IPS DF 19.7 (cell line): ENCODE results near the gene KRTAP12-3.

Experiments used
- DNase-seq: peaks from one replicate; pipeline ENCODE4 v3.0.0-alpha.2; 2013; ENCODE audit warnings: low read depth, low spot score

The KRTAP12-3 gene

DNA sequence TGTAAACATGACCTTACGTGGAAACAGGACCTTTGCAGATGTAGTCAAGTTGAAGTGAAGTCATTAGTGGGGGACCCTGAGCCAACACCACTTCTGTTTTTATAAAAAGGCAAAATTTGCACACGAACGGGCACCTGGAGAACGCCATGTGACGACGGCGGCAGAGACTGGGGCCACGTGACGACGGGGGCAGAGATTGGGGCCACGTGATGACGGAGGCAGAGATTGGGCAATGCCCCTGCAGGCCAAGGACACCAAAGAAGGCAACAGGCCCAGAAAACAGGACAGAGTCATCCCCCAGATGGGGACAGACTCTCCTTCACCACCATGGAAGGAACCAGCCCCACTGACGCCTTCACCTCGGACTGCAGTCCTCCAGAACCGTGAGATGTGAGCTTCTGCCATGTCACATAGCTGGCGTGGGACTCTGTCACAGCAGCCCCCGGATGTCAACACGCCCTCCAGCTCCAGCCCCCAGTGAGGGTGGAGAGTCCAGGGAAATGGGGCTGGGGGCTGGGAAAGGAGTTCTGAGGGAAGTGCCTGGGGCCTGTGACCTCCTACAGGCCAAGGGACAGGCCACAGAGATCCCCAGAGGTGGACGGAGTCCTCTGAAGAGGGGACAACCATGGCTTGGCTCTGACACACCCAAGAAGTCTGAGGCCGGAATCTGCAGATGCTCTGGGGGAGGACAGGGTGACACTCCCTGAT, 7.3 kb upstream of the KRTAP12-3 start:
- DNase-seq = no peak

GRCh38 chr21:44650973-44651675, 6.6 kb upstream of the KRTAP12-3 start:
- DNase-seq = no peak

DNA sequence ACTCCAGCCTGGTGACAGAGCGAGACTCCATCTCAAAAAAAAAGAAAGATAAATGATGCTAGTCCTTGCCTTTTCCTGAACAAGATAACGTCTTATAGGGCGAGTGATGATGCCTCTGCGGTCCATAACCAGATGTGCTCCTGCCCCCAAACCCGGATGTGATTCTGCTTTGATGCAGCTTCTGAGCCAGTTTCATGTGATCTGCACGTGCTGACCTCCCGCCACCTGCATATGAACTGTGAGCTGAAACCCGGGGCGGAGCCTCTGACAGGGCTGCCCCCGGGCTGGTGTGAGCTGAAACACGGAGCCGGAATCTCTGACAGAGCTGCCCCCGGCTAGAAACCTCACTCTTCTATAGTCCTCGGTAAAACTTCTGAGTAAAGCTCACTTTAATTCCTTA, 4.6 kb upstream of the KRTAP12-3 start:
- no peak for DNase-seq

- DNase-seq = no peak
Measured at GRCh38 chr21:44653656-44654575, 3.8 kb upstream of the KRTAP12-3 start.

DNA sequence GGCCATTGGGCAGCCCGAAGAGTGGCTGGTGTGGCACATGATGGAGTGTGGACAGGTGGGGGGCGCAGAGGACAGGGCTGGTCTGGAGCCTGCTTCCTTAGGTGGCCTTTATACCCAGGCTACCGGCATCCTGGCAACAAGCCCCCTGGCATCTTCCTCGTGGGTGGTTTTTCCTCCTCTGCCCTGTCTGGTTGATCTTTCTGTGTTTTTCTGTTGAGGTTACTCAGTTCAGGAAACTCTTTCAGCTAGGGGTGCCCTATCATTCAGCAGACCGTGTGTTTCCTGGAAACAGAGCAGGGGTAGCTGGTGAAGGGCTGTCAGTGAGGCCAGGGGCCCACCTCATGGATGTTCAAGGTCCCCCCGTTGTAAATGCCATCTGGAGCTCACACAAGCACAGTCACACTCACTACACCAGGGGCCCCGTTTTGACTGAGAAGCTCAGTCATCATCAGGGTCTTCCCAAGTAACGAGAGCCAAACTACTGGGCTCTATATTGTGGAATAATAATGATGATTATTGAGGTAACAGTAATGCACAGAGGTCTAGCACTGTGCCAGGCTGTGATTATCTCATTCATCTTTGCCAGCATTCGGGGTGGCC, 3.1 kb upstream of the KRTAP12-3 start, which contains the start of gene KRTAP12-4:
TSS of gene KRTAP12-4 (minus strand) at position 84 of the 600 bp plus-strand sequence. CDS start at position 39, 45 bp downstream.
- no peak for DNase-seq

DNA sequence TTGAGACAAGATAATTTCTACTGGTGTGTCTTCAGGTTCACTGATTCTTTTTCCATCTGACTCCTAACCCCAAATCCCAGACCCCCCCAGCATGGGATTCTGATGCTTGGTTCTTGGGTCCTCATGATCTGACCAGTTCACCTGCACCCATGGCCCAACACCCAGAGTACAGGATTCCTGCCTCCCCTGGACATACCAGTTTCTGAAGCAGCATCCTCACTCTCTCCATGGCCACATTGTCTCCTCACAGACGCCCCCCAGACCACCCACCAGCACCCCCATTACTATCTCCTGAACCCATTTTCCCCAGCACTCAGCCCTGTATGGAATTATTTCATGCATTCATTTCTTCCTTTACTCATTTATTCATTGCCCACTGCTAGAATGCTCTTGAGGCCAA, 864 bp upstream of the KRTAP12-3 start:
- no peak for DNase-seq

- DNase-seq = no peak
Measured at GRCh38 chr21:44658541-44658910, 794 bp downstream of the KRTAP12-3 start.

GRCh38 chr21:44658913-44659595, 1.3 kb downstream of the KRTAP12-3 start:
- DNase-seq = no peak

DNA sequence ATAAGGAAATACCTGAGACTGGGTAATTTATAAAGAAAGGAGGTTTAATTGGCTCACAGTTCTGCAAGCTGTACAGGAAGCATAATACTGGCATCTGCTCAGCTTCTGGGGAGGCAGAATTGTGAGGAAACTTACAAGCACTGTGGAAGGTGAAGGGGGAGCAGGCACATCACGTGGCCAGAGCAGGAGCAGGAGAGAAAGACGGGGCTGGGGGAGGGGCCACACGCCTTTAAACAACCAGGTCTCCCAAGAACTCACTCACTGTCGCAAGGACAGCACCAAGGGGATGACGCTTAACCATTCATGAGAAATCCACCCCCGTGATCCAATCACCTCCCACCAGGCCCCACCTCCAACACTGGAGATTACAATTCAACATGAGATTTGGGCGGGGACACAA, 3.8 kb downstream of the KRTAP12-3 start:
- DNase-seq = peak; percentile 30

- no peak for DNase-seq
Measured at GRCh38 chr21:44664691-44665090, 7.0 kb downstream of the KRTAP12-3 start.

DNA sequence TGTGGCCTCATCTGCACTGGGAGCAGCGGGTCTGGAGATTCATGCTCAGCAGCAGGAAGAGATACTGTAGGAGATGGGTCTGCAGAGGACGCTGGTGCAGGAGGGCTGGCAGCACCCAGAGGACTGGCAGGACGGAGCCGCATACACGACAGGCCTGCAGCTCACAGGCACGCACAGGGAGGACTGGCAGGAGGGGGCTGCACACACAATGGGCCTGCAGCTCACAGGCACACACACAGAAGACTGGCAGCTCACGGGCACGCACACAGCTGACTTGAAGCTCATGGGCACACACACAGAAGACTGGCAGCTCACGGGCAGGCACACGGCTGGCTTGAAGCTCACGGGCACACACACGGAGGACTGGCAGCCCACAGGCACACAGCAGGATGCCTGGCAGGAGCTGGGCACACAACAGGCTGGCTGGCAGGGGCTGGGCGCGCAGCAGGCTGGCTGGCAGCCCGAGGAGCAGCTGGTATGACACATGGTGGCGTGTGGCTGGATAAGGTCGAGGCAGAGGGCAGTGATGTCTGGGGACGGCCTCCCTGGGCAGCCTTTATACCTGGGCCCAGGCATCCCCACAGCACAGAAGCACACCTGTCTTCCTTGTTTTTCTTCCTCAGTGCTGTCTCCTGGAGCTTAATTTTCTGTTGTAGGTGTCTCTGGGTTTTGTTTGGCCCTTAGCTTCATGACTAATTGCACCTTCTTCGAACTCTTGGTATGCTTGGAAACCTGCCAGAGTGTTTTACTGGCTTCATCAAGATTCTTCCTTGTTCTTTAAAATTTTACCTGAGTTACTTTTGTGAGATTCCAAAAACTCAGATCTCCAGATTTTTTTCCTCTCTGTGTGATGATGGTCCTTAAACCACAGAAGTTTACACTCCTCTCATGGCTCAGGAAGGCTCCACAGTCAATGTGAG, 8.9 kb downstream of the KRTAP12-3 start, which contains the start of gene KRTAP12-2:
TSS of gene KRTAP12-2 (minus strand) at position 527 of the 920 bp plus-strand sequence. CDS start at position 486, 41 bp downstream.
- no peak for DNase-seq

DNA sequence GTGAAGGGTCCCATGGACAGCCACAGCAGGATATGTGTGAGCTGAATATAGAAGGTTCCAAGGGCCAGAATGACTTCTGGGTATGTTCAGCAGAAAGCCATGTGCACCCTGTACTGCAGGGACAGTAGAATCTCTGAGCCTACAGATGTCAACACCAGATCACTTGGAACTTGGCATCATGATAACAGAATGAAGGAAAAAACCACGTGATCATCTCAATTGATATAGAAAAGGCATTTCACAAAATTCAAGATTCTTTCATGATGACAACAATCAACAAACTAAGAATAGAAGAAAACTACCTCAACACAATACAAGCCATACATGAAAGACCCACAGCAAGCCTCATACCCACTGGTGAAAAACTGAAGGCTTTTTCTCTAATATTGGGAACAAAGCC, 9.9 kb downstream of the KRTAP12-3 start:
- DNase-seq = no peak

DNA sequence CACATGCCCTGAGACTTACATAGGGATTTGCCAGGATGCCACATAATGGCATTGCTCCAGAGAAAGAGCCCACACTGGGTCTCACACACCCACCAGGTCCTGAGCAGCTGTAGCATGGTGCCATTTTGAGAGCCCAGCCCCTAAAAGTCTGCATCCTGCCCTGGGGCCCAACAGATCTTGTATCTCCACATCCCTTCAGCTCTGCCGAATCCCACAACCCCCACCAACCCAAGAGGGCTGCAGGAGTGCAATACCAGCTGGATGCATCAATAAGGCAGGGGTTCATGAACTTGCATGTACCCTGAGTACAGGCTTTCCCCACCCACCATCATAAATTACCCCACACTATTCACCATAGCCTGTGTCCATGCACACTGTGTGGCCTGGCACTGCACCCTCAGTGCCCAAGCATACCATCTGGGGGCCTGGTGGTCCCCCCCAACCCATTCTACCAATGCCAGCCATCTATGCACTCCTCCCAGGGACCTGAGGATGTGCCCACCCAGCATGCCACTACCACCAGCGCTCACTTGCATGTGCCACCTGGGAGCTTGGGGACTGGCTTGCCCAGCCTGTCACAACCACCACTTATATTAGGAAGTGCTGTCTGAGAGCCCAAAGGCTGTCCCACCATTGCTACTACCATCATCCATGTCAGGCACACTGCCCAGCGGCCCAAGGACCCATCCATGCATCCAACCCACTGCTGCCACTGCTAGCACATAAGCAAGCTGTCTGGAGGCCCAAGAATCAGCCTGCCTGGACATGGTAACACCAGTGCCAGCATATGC, 13.1 kb downstream of the KRTAP12-3 start:
- no peak for DNase-seq

DNA sequence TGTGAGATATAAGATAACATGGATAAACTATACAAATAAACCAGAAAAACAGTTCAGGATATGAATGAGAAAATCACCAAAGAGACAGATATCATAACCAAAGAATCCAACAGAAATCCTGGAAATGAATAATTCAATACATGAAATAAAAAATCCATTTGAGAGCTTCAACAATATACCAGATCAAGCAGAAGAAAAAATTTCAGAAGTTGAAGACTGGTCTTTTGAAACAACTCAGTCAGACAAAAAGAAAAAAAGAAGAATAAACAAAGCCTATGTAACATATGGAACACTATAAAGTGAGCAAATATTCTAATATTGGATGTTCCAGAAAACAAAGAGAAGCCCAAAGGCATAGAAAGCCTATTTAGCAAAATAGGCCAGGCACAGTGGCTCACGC, 14.2 kb downstream of the KRTAP12-3 start:
- no peak for DNase-seq

GRCh38 chr21:44677881-44678280, 20.1 kb downstream of the KRTAP12-3 start:
- no peak for DNase-seq

DNA sequence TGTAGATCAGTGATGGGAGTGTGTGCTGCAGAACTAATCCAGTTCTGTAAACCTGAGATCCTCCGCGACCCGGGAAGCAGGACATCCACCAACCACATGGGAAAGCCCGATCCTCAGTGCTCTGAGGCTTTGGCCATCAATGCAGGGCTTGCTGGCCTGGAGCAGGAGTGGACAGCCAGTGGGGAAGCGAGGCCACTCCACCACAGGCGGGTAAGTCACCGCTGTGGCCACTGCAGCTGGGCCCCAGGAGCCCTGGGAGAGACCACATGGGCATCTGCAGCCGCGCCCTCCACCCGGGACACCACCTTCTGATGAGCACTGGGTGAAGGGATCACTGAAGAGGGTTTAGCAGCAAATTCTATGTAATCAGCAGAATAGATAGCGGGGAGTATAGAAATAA, 23.4 kb downstream of the KRTAP12-3 start:
- DNase-seq = no peak

GRCh38 chr21:44681861-44682579, 24.3 kb downstream of the KRTAP12-3 start, which contains the start of gene KRTAP12-1:
Gene KRTAP12-1 (minus strand): TSS chr21:44682163. CDS start chr21:44682123, 40 bp downstream.
- DNase-seq = no peak

DNA sequence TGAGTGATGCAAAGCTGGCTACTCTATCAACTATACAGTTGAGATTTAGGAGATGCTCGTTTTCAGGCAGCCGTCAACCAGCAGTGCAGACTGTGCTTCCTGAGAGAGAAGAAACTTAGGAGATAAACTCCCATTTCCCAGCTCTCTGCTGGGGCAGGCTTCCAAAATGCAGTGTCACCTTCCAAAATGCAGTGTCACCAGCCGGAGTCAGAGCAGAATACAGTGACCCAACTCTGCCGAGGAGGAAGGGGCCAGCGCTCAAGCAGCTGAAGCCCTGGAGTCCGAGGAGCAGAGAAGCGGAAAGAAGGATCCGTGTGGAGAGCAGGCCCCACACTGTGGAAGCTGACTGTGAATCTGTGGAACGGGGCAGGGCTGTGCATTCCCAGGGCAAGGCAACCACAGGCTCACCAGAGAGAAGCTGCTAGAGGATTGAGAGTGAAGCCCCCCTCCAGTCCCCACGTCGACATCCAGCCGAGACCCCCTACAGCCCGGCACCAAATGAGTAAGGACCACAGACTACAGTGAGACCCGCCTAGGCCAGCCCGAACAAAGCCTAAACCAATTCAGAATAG, 24.9 kb downstream of the KRTAP12-3 start:
- DNase-seq = no peak
